Ishikawa (cell line): ENCODE measurements around the gene CFAP77.

Experiments
- CEBPB ChIP-seq: IDR thresholded peaks from 2 replicates; pipeline ENCODE4 v1.6.1; 2012
- CREB1 ChIP-seq: IDR thresholded peaks from 2 replicates; pipeline ENCODE4 v1.6.1; 2012; ENCODE audit warnings: low read depth
- EGR1 ChIP-seq: IDR thresholded peaks from 2 replicates; pipeline ENCODE4 v1.6.1; 2012
- EP300 ChIP-seq: IDR thresholded peaks from 2 replicates; pipeline ENCODE4 v1.6.1; 2012; ENCODE audit warnings: borderline replicate concordance
- FOXM1 ChIP-seq: IDR thresholded peaks from 2 replicates; pipeline ENCODE4 v1.6.1; 2012; ENCODE audit warnings: low read depth, borderline replicate concordance
- NFIC ChIP-seq: IDR thresholded peaks from 2 replicates; pipeline ENCODE4 v1.6.1; 2012
- RAD21 ChIP-seq: IDR thresholded peaks from 2 replicates; pipeline ENCODE4 v1.6.1; 2012; ENCODE audit warnings: low read depth
- TAF1 ChIP-seq: IDR thresholded peaks from 2 replicates; pipeline ENCODE4 v1.6.1; 2012; ENCODE audit warnings: low read depth, mild to moderate bottlenecking
- TCF12 ChIP-seq: IDR thresholded peaks from 2 replicates; pipeline ENCODE4 v1.6.1; 2012; ENCODE audit warnings: low read depth
- TEAD4 ChIP-seq: IDR thresholded peaks from 2 replicates; pipeline ENCODE4 v1.6.1; 2012
- YY1 ChIP-seq: IDR thresholded peaks from 2 replicates; pipeline ENCODE4 v1.6.1; 2012; ENCODE audit warnings: low read depth
- ZBTB7A ChIP-seq: IDR thresholded peaks from 2 replicates; pipeline ENCODE4 v1.6.1; 2012; ENCODE audit warnings: low read depth
- TF ChIP-seq, protein P1 (sequence below): IDR thresholded peaks from 2 replicates; pipeline ENCODE4 v1.6.1; 2012
- TF ChIP-seq, protein P2 (sequence below): IDR thresholded peaks from 2 replicates; pipeline ENCODE4 v1.6.1; 2012; ENCODE audit warnings: low read depth, mild to moderate bottlenecking
- TF ChIP-seq, protein P3 (sequence below): IDR thresholded peaks from 2 replicates; pipeline ENCODE4 v1.6.1; 2012

CFAP77 gene

DNA sequence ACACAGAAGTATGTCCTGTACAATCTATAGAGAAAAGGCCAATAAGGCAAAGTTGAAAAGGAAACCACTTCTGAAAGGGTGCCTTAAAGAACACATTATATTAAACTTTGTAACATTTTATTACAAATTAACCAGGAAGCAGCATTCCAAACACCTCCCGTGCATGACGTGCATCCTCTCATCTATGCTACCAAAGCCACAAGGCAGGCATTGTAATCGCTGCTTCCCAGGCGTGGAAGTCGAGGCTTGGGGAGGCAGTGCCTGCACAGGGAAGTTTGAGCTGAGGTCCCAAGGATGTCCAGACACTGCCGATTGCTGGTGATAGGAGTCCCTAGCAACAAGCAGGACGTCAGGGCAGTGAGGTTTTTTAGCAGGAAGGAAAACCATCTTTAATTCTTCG is 128.1 kb downstream of the CFAP77 start:
- no peak for TF ChIP-seq NFIC
- no peak for TF ChIP-seq RAD21
- no peak for TF ChIP-seq TCF12
- TF ChIP-seq, protein P1, sequence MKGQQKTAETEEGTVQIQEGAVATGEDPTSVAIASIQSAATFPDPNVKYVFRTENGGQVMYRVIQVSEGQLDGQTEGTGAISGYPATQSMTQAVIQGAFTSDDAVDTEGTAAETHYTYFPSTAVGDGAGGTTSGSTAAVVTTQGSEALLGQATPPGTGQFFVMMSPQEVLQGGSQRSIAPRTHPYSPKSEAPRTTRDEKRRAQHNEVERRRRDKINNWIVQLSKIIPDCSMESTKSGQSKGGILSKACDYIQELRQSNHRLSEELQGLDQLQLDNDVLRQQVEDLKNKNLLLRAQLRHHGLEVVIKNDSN: no peak
- TF ChIP-seq FOXM1: no peak

DNA sequence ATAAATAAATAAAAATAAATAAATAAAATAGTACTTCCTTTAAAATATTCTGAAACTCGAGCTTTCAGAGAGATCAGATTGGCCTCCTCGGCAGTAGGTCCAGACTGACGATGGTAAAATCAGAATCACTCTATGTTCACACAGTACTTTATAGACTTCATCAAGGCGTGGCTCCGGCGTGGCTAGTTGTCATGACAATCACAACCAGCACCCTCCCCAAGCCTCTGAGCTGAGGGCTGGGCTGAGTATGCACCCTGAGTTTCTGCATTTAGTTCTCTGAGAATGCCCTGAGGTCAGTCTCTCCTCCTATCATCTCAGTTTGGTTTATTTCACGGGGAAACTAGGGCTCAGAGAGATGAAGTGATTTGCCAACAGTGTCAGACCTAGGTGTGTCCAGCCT is 129.1 kb downstream of the CFAP77 start:
- TF ChIP-seq ZBTB7A (no peak), TEAD4 (no peak), YY1 (no peak), RAD21 (no peak), TCF12 (no peak), FOXM1 (no peak), TAF1 (no peak), NFIC (no peak), EP300 (no peak), CEBPB (no peak), EGR1 (no peak), CREB1 (no peak)
- TF ChIP-seq, protein P1: no peak
- TF ChIP-seq, protein P2, sequence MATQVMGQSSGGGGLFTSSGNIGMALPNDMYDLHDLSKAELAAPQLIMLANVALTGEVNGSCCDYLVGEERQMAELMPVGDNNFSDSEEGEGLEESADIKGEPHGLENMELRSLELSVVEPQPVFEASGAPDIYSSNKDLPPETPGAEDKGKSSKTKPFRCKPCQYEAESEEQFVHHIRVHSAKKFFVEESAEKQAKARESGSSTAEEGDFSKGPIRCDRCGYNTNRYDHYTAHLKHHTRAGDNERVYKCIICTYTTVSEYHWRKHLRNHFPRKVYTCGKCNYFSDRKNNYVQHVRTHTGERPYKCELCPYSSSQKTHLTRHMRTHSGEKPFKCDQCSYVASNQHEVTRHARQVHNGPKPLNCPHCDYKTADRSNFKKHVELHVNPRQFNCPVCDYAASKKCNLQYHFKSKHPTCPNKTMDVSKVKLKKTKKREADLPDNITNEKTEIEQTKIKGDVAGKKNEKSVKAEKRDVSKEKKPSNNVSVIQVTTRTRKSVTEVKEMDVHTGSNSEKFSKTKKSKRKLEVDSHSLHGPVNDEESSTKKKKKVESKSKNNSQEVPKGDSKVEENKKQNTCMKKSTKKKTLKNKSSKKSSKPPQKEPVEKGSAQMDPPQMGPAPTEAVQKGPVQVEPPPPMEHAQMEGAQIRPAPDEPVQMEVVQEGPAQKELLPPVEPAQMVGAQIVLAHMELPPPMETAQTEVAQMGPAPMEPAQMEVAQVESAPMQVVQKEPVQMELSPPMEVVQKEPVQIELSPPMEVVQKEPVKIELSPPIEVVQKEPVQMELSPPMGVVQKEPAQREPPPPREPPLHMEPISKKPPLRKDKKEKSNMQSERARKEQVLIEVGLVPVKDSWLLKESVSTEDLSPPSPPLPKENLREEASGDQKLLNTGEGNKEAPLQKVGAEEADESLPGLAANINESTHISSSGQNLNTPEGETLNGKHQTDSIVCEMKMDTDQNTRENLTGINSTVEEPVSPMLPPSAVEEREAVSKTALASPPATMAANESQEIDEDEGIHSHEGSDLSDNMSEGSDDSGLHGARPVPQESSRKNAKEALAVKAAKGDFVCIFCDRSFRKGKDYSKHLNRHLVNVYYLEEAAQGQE: no peak
- TF ChIP-seq, protein P3, sequence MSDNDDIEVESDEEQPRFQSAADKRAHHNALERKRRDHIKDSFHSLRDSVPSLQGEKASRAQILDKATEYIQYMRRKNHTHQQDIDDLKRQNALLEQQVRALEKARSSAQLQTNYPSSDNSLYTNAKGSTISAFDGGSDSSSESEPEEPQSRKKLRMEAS: no peak

DNA sequence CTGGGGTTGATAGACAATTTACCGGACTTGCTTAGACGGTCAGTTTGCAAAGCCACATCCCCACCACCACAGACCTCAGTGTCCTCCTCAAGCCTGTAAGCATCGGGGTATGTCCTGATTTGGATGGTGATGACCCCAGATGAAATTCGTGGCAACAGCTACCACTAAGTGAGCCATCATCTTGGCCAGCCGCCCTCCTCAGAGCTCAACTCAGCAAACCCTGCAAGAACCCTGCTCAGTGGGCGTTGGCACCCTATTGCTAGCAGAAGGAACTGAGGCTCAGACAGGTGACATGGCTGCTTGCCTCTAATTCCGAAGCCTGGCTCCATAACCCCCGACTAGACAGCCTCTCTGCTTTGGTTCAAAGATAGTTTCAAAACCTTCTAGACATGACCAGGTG is 131.0 kb downstream of the CFAP77 start:
- no peak for TF ChIP-seq NFIC
- no peak for TF ChIP-seq ZBTB7A
- TF ChIP-seq EGR1: no peak
- no peak for TF ChIP-seq CREB1
- no peak for TF ChIP-seq TCF12
- TF ChIP-seq FOXM1: no peak
- no peak for TF ChIP-seq RAD21
- TF ChIP-seq, protein P3: no peak
- TF ChIP-seq, protein P2: no peak
- TF ChIP-seq TEAD4: no peak
- no peak for TF ChIP-seq EP300
- TF ChIP-seq CEBPB: no peak
- TF ChIP-seq YY1: no peak
- TF ChIP-seq, protein P1: no peak

DNA sequence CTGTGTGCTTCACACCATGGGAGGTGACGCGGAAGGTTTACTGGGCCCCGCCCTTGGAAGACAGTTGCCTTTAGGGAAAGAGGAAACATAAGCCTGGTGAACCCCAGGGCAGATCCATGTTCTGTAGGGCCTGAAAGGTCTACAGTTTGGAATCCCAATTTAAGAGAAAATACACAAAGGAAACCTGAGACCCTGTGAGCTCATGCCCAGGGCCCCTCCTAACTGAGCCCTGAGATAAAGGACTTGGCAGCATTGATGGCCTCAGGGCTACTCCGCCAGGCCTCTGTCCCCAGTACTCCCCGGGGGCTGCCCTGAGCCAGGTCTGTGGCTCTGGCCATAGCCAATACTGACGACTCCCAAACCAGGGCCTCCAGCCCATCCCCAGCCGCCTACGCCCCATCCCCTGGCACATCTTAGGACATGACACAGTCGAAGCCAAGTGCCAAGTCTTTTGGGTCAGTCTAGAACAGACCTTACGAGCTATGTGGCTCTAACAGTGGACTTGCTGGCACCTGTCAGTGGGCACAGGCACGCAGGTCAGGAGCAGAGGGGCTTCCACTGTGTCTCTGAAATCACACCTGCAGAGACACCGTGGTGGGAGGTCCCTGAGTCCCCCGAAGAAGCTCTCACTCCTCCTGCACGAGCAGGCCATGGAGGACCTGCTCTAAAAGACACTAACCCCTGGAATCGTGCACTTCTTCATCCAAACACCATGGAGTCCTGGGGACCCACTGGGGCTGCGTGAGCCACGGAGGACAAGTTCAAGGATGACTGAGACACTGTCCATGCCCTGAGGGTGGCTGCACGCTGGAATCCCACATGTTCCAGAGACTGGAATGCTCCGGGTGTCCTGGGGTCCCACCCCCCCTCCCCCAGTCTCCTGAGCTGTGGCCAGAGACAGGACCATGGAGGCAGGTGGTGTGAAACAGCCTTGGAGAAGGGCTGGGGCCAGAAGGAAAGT is 132.1 kb downstream of the CFAP77 start:
- TF ChIP-seq, protein P1: no peak
- TF ChIP-seq TEAD4 (no peak), CREB1 (no peak), TCF12 (no peak), RAD21 (no peak), CEBPB (no peak), NFIC (no peak)

DNA sequence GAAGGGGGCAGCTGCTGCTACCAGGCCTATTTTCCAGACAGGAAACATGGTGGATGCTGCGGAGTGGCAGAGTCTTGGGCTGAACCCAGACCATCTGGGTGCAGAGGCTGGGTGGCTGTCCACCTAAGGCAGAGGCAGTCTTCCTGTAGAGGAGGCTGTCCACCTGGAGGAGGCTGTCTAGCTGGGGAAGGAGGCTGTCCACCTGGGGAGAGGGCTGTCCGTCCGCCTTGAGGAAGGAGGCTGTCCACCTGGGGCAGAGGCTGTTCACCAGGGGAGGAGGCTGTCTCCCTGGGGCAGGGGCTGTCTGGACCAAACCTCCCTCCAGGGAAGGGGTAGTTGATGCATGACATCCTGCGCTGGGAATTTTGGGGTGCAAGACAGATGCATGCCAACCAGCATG is 133.2 kb downstream of the CFAP77 start:
- TF ChIP-seq, protein P3: no peak
- TF ChIP-seq YY1: no peak
- TF ChIP-seq FOXM1: no peak
- no peak for TF ChIP-seq EP300
- TF ChIP-seq RAD21: no peak
- TF ChIP-seq EGR1: no peak
- TF ChIP-seq TAF1: no peak
- TF ChIP-seq, protein P1: no peak
- no peak for TF ChIP-seq TEAD4
- no peak for TF ChIP-seq TCF12
- TF ChIP-seq, protein P2: no peak
- TF ChIP-seq CEBPB: no peak
- TF ChIP-seq CREB1: no peak
- no peak for TF ChIP-seq NFIC
